ENCODE results near the gene APOC4. TPM values are rescaled to one million over a fixed set of nuclear protein-coding genes. Genes with fewer than 3 reads are reported as not detected.

The APOC4 gene
- total RNA-seq, 1 experiment from 2014 or later: not detected

GRCh38 chr19:44985445-44985844 lies 43.4 kb downstream of the APOC4 start:
- ATAC-seq (no peak), DNase-seq (ENCODE audit: low read depth, low spot score) (no peak)
- intact Hi-C loops (cut with micrococcal nuclease; ENCODE audit: unreplicated experiment): no loop called here
- Histone ChIP-seq H3K9me3 (ENCODE audit: control insufficient read depth, insufficient read depth, low read depth, low read length) (no peaks in the 10 kb centered on the region), H3K4me3 (ENCODE audit: low read depth in 2 of 2, low read length in 2 of 2) (no peak overlapping the region), H3K27ac (ENCODE audit: low read length) (no peak overlapping the region), H3K36me3 (ENCODE audit: control insufficient read depth, insufficient read depth, low read length) (no peaks in the 10 kb centered on the region), H3K27me3 (ENCODE audit: control insufficient read depth, insufficient read depth, low read length) (no peaks in the 10 kb centered on the region), H3K4me1 (ENCODE audit: control insufficient read depth, insufficient read depth, low read length) (no peaks in the 10 kb centered on the region)
- TF ChIP-seq TCF7L2 (IDR thresholded peaks at IDR 0.05; ENCODE audit: low read depth, low read length): no peak
- TF ChIP-seq, protein P1, sequence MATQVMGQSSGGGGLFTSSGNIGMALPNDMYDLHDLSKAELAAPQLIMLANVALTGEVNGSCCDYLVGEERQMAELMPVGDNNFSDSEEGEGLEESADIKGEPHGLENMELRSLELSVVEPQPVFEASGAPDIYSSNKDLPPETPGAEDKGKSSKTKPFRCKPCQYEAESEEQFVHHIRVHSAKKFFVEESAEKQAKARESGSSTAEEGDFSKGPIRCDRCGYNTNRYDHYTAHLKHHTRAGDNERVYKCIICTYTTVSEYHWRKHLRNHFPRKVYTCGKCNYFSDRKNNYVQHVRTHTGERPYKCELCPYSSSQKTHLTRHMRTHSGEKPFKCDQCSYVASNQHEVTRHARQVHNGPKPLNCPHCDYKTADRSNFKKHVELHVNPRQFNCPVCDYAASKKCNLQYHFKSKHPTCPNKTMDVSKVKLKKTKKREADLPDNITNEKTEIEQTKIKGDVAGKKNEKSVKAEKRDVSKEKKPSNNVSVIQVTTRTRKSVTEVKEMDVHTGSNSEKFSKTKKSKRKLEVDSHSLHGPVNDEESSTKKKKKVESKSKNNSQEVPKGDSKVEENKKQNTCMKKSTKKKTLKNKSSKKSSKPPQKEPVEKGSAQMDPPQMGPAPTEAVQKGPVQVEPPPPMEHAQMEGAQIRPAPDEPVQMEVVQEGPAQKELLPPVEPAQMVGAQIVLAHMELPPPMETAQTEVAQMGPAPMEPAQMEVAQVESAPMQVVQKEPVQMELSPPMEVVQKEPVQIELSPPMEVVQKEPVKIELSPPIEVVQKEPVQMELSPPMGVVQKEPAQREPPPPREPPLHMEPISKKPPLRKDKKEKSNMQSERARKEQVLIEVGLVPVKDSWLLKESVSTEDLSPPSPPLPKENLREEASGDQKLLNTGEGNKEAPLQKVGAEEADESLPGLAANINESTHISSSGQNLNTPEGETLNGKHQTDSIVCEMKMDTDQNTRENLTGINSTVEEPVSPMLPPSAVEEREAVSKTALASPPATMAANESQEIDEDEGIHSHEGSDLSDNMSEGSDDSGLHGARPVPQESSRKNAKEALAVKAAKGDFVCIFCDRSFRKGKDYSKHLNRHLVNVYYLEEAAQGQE (IDR thresholded peaks at IDR 0.05; ENCODE audit: insufficient read depth in 1 of 2, low read depth in 2 of 2, low read length in 1 of 2): no peak
- ChIA-PET CTCF (no interaction called here), POLR2A (no interaction called here)
- BruUV-seq (replicated peaks): no TSS peak
- in situ Hi-C loops (cut with HindIII; ENCODE audit: low pct_unique_long_range_greater_than_20kb, low sequenced_read_pairs): no loop called here

- Histone ChIP-seq H3K27me3 (ENCODE audit: control insufficient read depth, insufficient read depth, low read length) (no peaks in the 10 kb centered on the region), H3K9me3 (ENCODE audit: control insufficient read depth, insufficient read depth, low read depth, low read length) (no peaks in the 10 kb centered on the region), H3K27ac (ENCODE audit: low read length) (no peak overlapping the region), H3K36me3 (ENCODE audit: control insufficient read depth, insufficient read depth, low read length) (no peaks in the 10 kb centered on the region), H3K4me1 (ENCODE audit: control insufficient read depth, insufficient read depth, low read length) (no peaks in the 10 kb centered on the region), H3K4me3 (ENCODE audit: low read depth in 2 of 2, low read length in 2 of 2) (no peak overlapping the region)
- intact Hi-C loops (cut with micrococcal nuclease; ENCODE audit: unreplicated experiment) (no loop called here), in situ Hi-C loops (cut with HindIII; ENCODE audit: low pct_unique_long_range_greater_than_20kb, low sequenced_read_pairs) (no loop called here)
- TF ChIP-seq CTCF (IDR thresholded peaks at IDR 0.05) (no peak), TCF7L2 (IDR thresholded peaks at IDR 0.05; ENCODE audit: low read depth, low read length) (no peak)
- CTCF ChIA-PET: no interaction called here
- ATAC-seq (no peak), DNase-seq (ENCODE audit: low read depth, low spot score) (no peak)
- POLR2A ChIA-PET: no interaction called here
- no TSS peak for BruUV-seq (replicated peaks)
These were observed 44.4 kb downstream of the APOC4 start for GRCh38 chr19:44986389-44986788.

- Histone ChIP-seq H3K9me3 (ENCODE audit: control insufficient read depth, insufficient read depth, low read depth, low read length) (no peaks in the 10 kb centered on the region), H3K4me1 (ENCODE audit: control insufficient read depth, insufficient read depth, low read length) (no peaks in the 10 kb centered on the region), H3K27ac (ENCODE audit: low read length) (no peak overlapping the region), H3K27me3 (ENCODE audit: control insufficient read depth, insufficient read depth, low read length) (no peaks in the 10 kb centered on the region), H3K4me3 (ENCODE audit: low read depth in 2 of 2, low read length in 2 of 2) (no peak overlapping the region), H3K36me3 (ENCODE audit: control insufficient read depth, insufficient read depth, low read length) (no peaks in the 10 kb centered on the region)
- BruUV-seq (replicated peaks): no TSS peak
- intact Hi-C loops (cut with micrococcal nuclease; ENCODE audit: unreplicated experiment) (no loop called here), in situ Hi-C loops (cut with HindIII; ENCODE audit: low pct_unique_long_range_greater_than_20kb, low sequenced_read_pairs) (no loop called here)
- TF ChIP-seq CTCF (IDR thresholded peaks at IDR 0.05) (no peak), SIN3A (IDR thresholded peaks at IDR 0.05; ENCODE audit: borderline replicate concordance, insufficient read depth, low read depth, low read length) (no peak), TCF7L2 (IDR thresholded peaks at IDR 0.05; ENCODE audit: low read depth, low read length) (no peak), POLR2AphosphoS5 (IDR thresholded peaks at IDR 0.05; ENCODE audit: low read depth, low read length) (no peak)
- TF ChIP-seq, protein P1 (IDR thresholded peaks at IDR 0.05; ENCODE audit: insufficient read depth in 1 of 2, low read depth in 2 of 2, low read length in 1 of 2): no peak
- ATAC-seq (no peak), DNase-seq (ENCODE audit: low read depth, low spot score) (no peak)
- ChIA-PET POLR2A (no interaction called here), CTCF (no interaction called here)
These were observed 45.2 kb downstream of the APOC4 start for GRCh38 chr19:44987148-44987675.

Measured in Panc1 (cell line).